GM11168 (cell line): Measurements from ENCODE around the gene DNMT3A.

Experiments
- in situ Hi-C: fragments of 300-500 bp; cut with MboI; formaldehyde crosslinking; loops from one replicate; pipeline ENCODE4 v1.12.0; 2022; ENCODE audit warnings: low sequenced_read_pairs; ENCODE audit not compliant: unreplicated experiment

DNMT3A gene

GRCh38 chr2:25341753-25342371 lies at the start of gene DNMT3A:
DNMT3A (minus strand) TSS chr2:25341925; CDS start chr2:25313984, 27,941 bp downstream.
- in situ Hi-C loops: no loop called here

DNA sequence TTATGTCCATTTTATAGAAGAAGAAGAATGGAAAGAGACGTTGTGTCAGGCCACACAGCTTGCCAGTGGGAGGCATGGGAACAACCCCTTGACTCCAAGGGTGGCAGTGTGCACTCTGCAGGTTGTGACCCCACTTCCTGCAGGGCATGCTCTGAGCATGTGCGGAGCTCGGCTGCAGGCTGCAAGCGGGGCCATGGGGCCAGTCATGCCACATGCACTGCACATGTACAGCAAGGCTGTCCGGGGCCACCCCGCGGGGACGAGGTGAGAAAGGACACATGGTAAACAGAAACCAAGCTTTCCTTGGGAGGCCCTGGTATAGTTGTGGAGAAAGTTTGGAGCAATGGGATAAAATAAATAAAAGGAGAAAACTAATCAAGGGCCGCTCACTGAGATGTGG lies 47.4 kb upstream of the DNMT3A start:
- in situ Hi-C loops: no loop called here

DNA sequence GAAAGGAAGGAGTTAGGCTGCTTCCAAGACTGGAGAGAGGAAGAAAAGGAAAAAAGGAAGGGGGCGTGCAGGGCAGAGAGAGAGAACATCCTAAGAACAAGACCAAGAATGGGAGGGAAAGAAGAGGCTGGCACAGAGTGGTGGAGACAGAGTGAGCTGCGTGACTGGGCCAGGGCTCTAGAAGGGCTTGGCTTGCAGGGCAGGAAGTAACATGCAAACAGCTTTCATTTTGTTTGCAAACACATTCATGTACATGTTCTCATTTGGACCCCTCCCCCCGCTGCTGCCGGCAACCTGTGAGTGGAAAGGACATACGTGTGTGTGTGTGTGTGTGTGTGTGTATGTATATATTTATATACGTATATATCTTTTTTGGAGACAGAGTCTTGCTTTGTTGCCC lies 46.8 kb upstream of the DNMT3A start:
- in situ Hi-C loops: no loop called here

GRCh38 chr2:25387876-25388449 lies 46.2 kb upstream of the DNMT3A start:
- in situ Hi-C loops: no loop called here

GRCh38 chr2:25386971-25387875 lies 45.5 kb upstream of the DNMT3A start:
- in situ Hi-C loops: no loop called here

DNA sequence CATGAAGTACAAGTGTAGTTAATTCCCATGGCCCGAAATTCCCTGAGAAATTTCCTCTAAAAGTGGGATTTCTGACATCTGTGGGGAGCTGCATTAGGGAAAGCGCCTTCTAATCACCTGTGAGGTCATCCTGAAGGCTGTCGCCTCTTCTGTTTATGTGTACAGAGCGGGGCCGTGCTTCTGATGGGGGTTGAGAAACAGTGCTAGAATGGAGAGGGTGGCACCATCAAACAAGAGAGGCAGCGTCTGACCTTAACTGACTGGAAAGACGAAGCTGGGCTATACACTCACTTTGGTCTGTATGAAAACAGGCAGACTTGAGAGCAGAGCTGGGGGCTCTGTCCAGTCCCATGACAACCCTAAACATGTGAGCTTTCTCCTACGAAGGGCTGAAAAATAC lies 44.2 kb upstream of the DNMT3A start:
- in situ Hi-C loops: no loop called here

DNA sequence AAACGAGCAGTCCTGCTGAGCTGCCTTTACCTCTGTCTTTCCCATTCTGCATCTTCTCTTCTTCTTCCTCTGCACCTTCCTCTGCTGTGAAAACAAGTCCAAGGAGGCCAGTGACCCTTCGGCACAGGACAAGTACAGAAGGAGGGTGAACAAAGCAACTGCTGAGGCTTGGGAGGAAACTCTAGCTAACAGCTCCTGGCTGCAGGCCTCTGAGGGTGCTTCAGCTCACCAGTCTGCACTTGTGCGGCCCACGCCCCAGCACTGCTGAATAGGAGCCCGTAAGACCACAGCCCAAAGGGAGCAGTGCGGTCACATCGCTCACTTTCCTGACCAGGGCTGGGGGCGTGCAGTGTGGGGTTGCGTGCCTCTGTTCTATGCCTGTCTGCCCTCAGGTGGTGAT lies 42.1 kb upstream of the DNMT3A start:
- in situ Hi-C loops: no loop called here

GRCh38 chr2:25381502-25381901 lies 39.8 kb upstream of the DNMT3A start:
- in situ Hi-C loops: no loop called here

GRCh38 chr2:25380586-25381375 lies 39.1 kb upstream of the DNMT3A start:
- in situ Hi-C loops: no loop called here

- in situ Hi-C loops: no loop called here
These were observed 38.3 kb upstream of the DNMT3A start for GRCh38 chr2:25380023-25380422.

GRCh38 chr2:25379535-25379934 lies 37.8 kb upstream of the DNMT3A start:
- in situ Hi-C loops: no loop called here

DNA sequence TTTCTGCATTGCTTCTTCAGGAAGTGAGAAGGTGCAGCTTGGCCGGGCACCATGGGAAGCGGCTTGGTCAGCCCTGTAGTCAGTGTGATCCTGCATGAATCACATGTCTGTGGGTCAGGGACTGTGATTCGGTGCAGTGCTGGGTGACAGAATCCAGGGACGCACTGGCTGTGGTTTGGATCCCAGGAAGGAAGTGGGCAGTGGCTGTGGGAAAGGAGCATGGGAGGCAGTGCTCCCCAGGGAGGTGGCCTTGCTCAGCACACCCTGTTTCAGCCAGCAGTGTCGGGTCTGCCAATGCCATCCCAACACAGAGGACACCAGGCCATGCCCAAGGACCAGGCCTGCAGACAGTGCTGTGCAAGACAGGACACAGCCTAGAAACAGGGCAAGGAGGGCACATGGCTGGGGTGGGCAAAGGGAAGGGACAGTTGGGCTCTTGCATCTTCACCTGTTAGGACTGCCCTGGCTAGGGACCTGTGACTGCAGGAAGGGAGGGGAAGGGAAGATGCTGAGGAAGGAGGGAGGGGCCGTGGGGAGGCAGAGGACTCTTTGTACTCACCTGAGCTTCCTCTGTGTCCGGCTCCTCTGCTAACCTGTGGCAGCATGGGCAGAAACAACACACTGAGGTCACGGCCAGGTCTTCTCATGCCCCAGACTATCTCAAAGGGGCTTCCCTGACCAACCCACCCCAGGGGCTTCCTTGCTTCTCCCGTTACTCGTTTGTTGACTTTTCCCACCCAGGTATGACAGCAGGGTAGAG lies 37.2 kb upstream of the DNMT3A start:
- in situ Hi-C loops: no loop called here

GRCh38 chr2:25377822-25378421 lies 36.2 kb upstream of the DNMT3A start:
- in situ Hi-C loops: no loop called here

DNA sequence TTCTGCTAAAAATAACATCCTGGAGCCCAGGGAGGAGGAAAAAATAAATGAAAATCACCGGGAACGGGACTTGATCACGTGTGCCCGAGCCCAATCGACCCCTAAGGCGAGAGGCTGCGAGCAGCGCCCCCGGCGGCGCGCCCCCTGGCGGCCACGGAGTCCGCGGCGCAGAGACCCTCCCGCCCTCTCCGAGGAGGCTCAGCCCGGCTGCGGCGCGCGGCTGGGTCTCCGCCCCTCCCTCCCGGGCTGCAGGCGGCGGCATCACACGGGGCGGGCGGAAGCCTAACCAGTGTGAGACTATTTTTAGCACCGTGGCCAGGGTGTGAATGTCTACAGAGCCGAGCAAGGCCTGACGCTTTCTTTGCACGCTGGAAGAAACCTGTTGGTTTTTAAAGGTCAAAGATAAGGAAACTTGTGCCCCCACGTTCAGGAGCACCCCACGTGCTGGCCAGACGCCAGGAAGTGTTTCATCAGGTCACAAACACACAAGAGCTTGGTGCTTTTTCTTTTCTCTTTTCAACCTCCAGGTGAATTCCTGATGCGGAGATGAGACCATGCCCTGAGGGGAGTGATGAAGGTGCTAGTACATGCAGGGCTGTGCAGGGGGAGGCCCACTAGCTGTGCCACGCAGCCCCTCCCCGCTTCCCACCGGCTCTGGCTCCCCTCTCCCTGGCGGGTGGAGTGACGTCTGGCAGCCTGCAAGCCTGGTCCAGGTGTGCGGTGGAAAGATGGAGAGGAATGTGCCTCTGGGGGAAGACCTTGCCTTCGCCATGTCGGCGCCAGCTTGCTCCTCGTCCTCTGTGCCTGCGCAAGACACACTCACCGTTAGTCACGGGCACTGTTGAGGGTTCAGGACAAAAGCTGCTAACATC lies 35.3 kb upstream of the DNMT3A start:
- in situ Hi-C loops: no loop called here

DNA sequence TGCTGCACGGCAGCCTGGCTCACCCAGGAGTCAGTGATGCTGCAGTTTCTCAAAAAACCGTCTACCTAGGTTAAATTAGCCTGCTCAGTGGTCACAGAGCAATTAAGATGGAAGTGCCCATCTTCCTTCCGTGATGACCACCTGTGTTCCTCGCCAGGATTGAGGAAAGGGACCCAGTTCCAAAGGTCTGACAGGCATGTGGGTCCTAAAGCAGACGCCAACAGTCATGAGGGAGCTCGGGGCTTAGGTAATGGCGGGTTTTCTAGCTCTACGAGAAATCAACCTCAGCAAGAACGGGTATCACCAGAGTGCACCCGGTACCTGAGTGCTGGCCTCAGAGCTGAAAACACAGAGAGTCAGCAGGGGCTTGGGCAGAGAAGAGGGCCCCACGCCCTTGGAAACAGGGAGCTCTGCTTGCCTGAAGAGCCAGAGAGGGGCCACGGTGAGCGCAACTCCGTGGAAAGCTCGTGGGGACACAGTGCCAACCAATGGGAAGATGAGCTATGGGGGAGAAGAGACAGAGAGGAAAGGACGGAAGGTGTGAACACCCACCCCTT lies 34.3 kb upstream of the DNMT3A start:
- in situ Hi-C loops: no loop called here

GRCh38 chr2:25375371-25375988 lies 33.8 kb upstream of the DNMT3A start:
- in situ Hi-C loops: no loop called here

DNA sequence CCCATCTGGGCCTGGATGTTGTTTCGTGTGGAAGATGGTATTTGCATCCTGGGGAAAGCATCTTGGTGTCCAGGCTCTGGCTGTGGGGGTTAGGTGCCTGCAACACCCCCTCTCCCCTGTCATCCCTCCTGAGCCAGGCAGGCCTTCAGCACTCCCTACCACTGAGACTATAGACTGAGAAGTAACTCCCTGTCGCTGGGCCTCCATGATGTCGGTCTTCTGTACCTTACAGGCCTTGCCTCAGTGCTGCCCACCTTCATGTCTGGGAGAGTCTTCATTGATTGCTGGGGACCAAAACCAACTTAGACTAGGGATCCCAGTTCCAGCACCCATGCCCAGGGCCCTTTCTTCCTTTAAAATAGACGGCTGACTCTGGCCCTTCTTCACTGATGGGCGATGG lies 33.1 kb upstream of the DNMT3A start:
- in situ Hi-C loops: no loop called here

DNA sequence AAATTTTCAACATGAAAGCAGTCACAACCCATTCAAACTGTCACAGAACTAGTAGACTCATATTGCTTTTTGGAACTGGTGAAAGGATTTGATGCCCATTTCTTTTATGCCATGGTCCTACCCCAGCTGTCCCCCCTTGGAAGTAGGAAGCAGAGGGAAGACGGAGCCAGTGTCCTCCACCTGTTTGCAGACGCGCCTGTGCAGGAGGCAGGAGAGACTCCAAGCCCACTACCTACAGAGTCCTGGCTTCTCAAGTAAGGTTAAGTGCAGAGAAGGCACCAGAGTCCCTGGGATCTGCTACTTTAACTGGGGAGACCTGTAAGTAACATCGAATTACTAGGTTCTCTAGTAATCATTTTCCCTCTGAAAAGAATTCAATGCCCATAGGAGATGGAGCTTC lies 32.7 kb upstream of the DNMT3A start:
- in situ Hi-C loops: no loop called here
